Glutamatergic neuron (in vitro differentiated cells): ENCODE results near the gene CLIC1. TPM values are rescaled to one million over a fixed set of nuclear protein-coding genes. Genes with fewer than 3 reads are reported as not detected.
A peak's percentile ranks its signal among the peaks of the same experiment; 100 is the strongest.

ENCODE experiments used
- DNase-seq: peaks from one replicate; pipeline ENCODE4 v3.0.0; 2022
- H3K27ac Mint-ChIP-seq: one replicate; pipeline ENCODE4 v1.8.0; 2020; ENCODE audit warnings: mild to moderate bottlenecking, mixed read lengths, inconsistent platforms; ENCODE audit not compliant: unreplicated experiment
- H3K27me3 Mint-ChIP-seq: one replicate; pipeline ENCODE4 v1.8.0; 2020; ENCODE audit warnings: mild to moderate bottlenecking, moderate library complexity, mixed read lengths, inconsistent platforms; ENCODE audit not compliant: unreplicated experiment
- H3K36me3 Mint-ChIP-seq: one replicate; pipeline ENCODE4 v1.8.0; 2020; ENCODE audit warnings: mild to moderate bottlenecking, mixed read lengths, inconsistent platforms; ENCODE audit not compliant: unreplicated experiment
- H3K4me1 Mint-ChIP-seq: one replicate; pipeline ENCODE4 v1.8.0; 2020; ENCODE audit warnings: mild to moderate bottlenecking, low read depth, mixed read lengths, inconsistent platforms; ENCODE audit not compliant: unreplicated experiment
- H3K4me3 Mint-ChIP-seq: one replicate; pipeline ENCODE4 v1.8.0; 2020; ENCODE audit warnings: mild to moderate bottlenecking, mixed read lengths, inconsistent platforms; ENCODE audit not compliant: unreplicated experiment
- H3K9me3 Mint-ChIP-seq: one replicate; pipeline ENCODE4 v1.8.0; 2020; ENCODE audit warnings: mild to moderate bottlenecking, moderate library complexity, mixed read lengths, inconsistent platforms; ENCODE audit not compliant: unreplicated experiment
- total RNA-seq: library from RNA; stranded (reverse); fragmentation: NEBNext Ultra II Directional; extraction: Animal tissue kit (Norgen Biotek cat#: 25700); gene quantifications from one replicate; pipeline ENCODE4 v1.2.1, GENCODE V29; 2021; ENCODE audit not compliant: unreplicated experiment
- TF ChIP-seq, protein P1 (sequence below): fragments of 200-600 bp; sonication (generic); IDR thresholded peaks from one replicate; pipeline ENCODE4 v1.5.0; 2021; ENCODE audit not compliant: partially characterized antibody, unreplicated experiment

The CLIC1 gene
- total RNA-seq, 1 donor from 2014 or later, result 310 TPM

DNA sequence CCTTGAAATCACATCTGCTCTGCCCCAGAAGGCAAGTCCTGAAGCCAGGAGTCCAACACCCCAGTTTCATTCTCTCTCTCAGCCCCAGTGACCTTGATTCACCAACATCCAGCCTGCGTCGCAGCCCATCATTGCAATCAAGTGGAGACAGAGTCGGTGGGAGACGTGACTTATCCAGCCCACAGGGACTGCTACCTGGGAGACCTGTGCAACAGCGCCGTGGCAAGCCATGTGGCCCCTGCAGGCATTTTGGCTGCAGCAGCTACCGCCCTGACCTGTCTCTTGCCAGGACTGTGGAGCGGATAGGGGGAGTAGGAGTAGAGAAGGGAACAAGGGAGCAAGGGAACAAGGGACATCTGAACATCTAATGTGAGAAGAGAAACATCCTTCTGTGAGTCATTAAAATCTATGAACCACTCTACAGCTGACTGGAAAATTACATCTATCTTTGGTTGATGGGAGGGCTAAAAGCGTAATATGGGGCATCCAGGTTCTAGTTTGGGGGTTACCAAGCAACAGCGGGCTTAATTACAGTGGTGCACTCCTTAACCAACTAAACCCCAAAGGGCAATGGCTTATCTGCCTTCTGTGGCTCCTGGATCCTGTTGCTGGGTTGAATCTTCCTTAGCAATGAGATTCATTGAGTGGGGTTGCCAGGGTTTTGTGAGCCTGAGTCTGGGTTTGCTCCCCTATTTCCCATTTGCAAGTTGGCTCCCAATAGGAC is 18.7 kb downstream of the CLIC1 start:
- H3K36me3 Mint-ChIP-seq, result no peaks in the 10 kb centered on the region
- no peak overlapping the region for H3K27ac Mint-ChIP-seq

DNA sequence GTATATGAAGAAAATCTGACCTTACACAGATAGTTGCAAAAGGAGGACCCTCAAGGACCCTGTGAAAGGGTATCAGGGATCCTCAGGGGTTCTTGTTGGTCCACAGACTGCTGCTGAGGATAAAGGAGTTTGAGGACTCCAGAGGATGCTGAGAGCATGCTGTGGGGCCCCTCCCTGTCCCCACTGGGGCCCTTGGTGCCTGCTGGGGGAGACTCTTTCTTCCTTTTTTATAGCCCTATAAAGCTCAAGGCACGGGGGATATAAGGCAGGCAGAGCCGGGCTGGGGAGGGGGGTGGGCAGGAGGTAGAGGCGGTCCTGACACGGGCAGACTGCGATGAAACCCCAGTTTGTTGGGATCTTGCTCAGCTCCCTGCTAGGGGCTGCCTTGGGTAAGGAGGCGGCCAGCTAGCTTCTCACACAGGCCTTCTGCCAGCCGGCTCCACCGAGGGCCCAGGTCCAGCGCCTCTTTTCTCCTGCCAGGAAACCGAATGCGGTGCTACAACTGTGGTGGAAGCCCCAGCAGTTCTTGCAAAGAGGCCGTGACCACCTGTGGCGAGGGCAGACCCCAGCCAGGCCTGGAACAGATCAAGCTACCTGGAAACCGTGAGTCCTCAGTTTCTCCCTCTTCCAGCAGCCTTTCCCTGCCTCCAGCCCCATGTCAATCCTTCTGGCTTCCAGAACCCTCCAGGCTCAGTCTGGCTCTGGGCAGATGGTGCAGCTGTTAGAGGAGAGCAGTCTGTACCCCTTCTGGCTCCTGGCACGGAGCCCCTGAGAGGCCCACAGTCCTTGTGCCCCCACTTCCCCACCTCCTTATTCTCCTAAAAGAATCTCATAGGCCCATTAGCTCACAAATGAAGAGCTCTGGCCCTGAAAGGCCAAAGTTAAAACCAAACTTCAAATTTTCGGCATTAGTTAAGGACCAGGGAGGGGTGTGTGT is 21.0 kb downstream of the CLIC1 start, which contains the start of gene LY6G6D:
Gene LY6G6D (plus strand): TSS at position 327 of the 937 bp plus-strand sequence. CDS start 8 bp downstream, at position 335.
- Mint-ChIP-seq H3K9me3 (peaks cover 14% of the 10 kb centered on the region), H3K4me3 (peak within 1 kb of the TSS; percentile 75), H3K27me3 (peaks cover 7% of the 10 kb centered on the region), H3K36me3 (no peaks in the 10 kb centered on the region), H3K27ac (peak within 1 kb of the TSS; percentile 62), H3K4me1 (peaks cover 17% of the 10 kb centered on the region)
- DNase-seq, result no peak
- TF ChIP-seq, protein P1, sequence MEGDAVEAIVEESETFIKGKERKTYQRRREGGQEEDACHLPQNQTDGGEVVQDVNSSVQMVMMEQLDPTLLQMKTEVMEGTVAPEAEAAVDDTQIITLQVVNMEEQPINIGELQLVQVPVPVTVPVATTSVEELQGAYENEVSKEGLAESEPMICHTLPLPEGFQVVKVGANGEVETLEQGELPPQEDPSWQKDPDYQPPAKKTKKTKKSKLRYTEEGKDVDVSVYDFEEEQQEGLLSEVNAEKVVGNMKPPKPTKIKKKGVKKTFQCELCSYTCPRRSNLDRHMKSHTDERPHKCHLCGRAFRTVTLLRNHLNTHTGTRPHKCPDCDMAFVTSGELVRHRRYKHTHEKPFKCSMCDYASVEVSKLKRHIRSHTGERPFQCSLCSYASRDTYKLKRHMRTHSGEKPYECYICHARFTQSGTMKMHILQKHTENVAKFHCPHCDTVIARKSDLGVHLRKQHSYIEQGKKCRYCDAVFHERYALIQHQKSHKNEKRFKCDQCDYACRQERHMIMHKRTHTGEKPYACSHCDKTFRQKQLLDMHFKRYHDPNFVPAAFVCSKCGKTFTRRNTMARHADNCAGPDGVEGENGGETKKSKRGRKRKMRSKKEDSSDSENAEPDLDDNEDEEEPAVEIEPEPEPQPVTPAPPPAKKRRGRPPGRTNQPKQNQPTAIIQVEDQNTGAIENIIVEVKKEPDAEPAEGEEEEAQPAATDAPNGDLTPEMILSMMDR, result no peak

More for the DNA sequence above, 18.7 kb downstream of the CLIC1 start:
- peaks cover 11% of the 10 kb centered on the region for H3K27me3 Mint-ChIP-seq
- peaks cover 5% of the 10 kb centered on the region for H3K9me3 Mint-ChIP-seq
- H3K4me3 Mint-ChIP-seq, result peak overlapping the region; percentile 30
- DNase-seq, result no peak
- TF ChIP-seq, protein P1, result no peak
- H3K4me1 Mint-ChIP-seq, result peaks cover 12% of the 10 kb centered on the region

DNA sequence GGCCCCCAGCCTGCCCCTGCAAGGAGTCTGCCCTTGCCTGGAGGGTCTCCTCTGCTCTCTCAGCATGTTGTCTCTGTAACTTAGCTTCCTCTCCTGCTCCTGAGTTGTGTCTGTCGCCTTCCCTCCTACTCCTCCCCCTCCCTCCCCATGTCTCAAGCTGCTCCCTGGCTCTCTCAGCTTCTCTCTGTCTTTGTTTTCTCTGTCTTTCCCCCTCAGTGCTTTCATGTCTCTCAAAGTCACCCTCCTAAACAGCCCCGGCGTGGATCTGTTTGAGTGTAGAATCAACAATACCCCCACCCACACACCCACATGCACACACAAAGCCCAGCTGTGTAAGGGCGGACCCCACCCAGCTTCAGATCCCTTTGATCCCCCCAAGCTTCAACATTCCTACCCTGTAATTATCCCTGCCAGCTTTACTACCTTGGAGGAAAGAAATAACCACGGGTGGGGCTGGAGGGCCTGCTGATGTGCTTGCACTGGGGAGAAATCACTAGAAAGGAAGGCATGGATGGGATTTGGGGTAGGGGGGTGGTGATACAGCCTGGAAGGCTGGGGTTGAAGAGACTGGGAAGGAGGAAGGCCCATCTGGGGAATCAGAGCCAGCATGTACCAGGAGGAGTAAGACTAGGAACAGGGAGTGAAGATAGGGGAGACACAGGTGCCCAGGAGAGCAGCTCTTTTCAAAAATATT is 22.2 kb downstream of the CLIC1 start:
- peak overlapping the region; percentile 62 for H3K27ac Mint-ChIP-seq
- TF ChIP-seq, protein P1, result no peak
- peaks cover 17% of the 10 kb centered on the region for H3K4me1 Mint-ChIP-seq
- H3K36me3 Mint-ChIP-seq, result no peaks in the 10 kb centered on the region
- peaks cover 9% of the 10 kb centered on the region for H3K9me3 Mint-ChIP-seq
- no peak for DNase-seq
- peak overlapping the region; percentile 75 for H3K4me3 Mint-ChIP-seq
- peaks cover 10% of the 10 kb centered on the region for H3K27me3 Mint-ChIP-seq

DNA sequence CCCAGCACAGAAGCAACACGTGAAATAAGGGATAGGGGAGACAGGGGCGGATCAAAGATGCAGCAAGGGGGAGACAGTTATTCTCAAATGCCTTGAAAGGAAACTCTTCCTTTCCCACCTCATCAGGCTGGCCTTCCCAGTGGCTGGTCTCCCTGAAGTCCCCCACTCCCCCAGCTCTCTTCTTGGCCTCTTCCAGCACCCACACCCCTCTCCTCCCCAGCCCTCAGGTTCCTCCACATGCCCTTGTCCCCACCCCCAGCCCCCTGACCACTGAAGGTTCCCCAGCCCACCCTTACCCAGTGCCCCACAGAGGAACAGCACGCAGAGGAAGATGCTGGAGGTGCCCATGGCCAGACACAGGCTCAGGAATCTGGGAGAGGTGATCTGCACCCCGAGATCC is 22.9 kb downstream of the CLIC1 start:
- peaks cover 17% of the 10 kb centered on the region for H3K4me1 Mint-ChIP-seq
- peaks cover 9% of the 10 kb centered on the region for H3K9me3 Mint-ChIP-seq
- H3K27ac Mint-ChIP-seq, result peak overlapping the region; percentile 65
- peak overlapping the region; percentile 60 for H3K4me3 Mint-ChIP-seq
- H3K36me3 Mint-ChIP-seq, result no peaks in the 10 kb centered on the region
- no peak for DNase-seq
- TF ChIP-seq, protein P1, result no peak
- H3K27me3 Mint-ChIP-seq, result peaks cover 10% of the 10 kb centered on the region
